GM21576 (cell line): ENCODE measurements around the gene VENTX.
A peak's percentile ranks its signal among the peaks of the same experiment; 100 is the strongest.
"Not testable (repeated sequence)": the region's sequence is repeated elsewhere in the genome, so short reads cannot be mapped to it uniquely, and the experiment has no call there.

Source experiments
- ATAC-seq: cut with Tn5 transposase; IDR thresholded peaks from one replicate; pipeline ENCODE4 v1.9.1; 2021; ENCODE audit warnings: mild to moderate bottlenecking, moderate library complexity; ENCODE audit not compliant: unreplicated experiment

Gene VENTX

DNA sequence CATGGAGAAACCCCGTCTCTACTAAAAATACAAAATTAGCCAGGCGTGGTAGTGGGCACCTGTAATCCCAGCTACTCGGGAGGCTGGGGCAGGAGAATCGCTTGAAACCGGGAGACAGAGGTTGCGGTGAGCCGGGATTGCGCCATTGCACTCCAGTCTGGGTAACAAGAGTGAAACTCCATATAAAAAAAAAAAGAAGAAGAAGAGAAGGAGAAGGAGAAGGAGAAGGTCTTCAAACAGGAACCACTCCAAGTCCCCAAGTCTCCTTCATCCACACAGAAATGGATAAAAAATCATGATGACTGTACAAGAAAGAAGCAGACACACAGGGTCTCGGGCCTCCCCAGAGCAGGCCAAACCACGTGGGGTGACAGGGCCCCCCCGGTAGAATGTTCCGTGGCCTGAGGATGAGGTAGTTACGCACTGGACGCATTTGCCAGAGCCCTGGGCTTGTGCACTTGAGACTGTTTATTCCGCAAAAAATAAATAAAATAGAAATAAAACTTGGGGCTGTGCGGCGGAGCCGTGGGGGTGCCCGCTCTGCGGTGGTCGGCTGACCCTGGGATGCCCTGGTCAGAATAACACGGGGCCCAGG lies 15.8 kb downstream of the VENTX start:
- no peak for ATAC-seq

DNA sequence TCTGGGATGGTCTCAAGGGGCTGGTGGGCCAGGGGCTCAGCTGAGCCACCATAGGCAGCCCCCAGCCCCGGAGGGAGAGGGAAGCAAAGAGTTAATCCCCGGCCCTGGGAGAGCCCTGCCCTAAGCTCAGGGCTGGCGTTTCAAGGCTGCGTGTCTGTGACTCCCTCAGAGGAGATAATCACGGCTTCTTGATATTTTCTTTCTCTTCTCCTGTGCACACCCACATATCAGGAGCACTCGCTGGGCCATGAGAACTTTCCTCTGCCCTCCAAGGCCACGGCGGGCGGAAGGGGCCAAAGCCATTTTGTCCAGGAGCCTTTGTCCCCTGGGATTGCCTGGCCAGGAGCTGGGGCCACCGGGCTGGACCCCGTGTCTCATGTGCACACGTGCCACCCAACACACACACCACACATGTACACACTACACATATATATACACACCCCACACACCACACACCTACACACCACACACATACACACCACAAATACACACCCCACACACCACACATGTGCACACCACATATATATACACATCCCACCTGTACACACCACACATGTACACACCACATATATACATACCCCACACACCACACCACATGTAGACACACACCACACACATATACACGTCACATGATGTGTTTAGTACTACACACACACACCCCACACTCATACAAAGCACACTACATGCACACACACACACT lies 16.9 kb downstream of the VENTX start:
- ATAC-seq = no peak

DNA sequence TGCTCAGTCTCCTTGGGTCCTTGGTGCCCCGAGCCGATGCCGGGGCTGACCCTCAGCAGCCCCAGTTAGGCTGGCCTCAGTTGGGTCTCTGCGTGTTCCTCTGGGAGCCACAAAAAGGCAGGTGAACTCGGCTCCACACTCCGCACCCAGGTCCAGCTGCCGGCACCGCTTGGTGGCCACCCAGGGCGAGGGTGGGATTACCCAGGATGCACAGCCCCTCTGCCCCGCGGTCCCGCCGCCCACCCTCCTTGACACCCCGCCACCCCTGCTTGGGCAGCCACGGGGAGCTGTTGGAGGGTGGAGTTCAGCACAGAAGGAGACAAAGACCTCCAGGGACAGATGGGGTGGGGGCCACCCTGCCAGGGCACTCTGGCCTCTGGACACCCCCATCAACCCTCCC lies 17.7 kb downstream of the VENTX start:
- ATAC-seq = no peak

DNA sequence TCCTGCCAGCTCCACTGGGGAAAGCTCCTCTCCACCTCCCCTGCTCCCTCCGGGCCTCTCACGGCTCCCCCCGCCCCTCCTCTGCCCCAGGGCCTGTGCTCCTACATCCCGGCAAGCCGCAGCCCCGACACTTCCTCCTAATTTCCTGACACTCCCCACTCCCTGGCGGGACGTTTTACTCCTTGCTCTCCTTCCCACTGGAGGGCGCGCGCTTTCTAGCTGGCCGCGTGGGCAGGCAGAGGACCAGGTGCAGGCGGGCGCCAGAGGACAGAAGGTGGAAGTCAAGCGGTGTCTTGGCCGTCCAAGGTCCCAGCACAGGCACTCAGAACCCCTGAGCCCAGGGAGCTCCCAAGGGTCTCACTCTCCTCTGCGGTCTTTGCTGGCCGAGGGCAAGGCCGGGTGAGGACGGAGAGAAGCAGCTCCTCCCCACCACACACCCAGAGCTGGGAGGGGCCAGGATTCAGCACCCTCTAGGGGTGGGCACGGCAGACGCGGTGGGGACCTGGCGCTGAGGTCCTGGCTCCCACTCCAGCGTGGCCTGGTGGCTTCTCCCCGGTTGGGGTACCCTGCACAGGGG lies 19.9 kb downstream of the VENTX start:
- ATAC-seq = no peak

DNA sequence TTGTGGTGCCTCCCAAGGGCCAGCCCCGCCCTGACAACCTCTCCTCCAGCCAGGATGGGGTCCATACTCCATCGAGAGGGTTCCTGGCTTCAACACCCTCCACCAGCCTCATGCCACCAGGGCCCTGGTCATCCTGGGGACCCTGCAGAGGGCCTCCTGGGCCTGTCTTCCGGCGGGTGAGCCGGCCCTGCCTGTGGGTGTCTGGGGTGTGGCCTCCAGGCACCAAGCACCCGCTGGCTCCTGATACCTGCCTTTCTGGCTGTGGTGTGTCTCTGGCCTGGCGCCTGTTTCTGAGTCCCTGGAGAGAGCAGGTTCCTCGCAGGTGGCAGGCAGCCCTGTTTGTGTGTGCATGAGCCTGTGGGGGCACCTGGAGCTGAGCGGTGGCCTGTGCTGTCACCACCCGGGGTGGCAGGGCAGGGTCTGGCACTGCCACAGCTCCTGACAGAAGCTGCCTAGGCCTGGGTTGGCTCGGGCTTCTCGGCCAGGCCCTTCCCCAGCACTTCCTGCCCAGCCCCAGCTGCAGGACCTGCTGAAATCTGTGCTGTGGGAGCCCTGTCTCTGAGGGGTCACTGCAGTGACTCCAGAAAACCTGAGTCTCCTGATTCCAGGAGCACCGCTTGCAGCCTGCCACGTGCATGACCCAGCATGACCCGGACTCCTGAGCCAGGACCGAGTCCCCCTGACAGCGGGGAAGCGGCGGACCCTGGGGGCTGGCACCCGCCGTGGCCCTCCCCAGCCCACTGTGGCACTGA lies 20.6 kb downstream of the VENTX start:
- ATAC-seq = no peak

DNA sequence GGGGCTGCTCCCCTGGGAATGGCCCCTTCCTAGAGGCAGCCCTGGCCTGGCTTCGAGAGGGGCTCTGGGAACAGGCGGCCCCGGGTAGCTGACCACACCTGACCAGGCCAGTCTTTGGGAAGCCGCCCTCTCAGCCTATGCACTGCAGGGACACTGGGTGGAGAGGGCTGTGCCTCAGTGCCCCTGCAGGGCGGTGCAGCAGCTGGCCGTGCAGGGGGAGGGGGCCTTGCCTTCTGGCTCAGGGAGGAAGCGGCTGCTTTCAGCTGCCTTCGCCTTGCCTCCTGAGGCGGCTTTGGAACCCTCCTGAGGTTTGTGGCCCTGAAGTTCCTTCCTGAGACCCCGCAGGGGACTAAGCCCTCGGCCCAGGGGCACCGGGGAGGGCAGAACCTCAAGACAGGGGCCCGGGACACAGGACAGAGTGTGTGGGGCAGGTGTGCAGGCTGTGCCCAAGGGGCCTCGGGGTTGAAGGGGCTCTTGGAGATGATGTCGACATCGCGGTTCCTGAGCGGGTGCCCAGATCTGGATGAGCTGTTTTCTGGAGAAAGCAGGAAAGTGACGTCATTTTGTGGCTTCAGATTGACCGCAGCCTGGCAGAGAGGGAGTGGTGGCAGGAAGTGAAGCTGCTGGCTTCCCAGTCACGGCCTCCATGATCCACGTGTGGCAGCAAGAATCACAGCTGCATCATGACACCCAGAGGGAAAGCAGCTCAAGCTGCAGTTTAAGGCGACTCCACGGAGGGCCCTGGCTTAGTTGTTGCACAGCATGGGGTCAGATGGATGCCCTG lies 21.4 kb downstream of the VENTX start:
- no peak for ATAC-seq

DNA sequence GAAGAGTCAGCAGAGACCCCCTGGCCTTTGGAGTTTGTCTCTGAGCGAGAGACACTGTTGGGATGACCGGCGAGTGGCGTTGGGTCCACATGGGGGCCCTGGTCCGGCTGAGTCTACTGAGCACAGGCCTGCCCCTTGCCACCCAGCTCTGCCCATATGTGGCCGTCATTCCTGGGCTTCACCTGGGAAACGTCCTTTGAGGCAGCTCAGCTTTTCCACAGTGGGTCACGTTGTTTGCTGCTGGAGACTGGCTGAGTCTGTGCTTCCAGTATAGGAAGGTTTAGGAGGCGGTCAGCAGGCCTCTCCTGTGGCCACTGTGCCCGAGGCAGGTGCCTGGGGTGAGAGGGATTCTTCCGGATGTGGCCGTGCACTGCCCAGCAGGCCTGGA lies 21.9 kb downstream of the VENTX start:
- no peak for ATAC-seq

DNA sequence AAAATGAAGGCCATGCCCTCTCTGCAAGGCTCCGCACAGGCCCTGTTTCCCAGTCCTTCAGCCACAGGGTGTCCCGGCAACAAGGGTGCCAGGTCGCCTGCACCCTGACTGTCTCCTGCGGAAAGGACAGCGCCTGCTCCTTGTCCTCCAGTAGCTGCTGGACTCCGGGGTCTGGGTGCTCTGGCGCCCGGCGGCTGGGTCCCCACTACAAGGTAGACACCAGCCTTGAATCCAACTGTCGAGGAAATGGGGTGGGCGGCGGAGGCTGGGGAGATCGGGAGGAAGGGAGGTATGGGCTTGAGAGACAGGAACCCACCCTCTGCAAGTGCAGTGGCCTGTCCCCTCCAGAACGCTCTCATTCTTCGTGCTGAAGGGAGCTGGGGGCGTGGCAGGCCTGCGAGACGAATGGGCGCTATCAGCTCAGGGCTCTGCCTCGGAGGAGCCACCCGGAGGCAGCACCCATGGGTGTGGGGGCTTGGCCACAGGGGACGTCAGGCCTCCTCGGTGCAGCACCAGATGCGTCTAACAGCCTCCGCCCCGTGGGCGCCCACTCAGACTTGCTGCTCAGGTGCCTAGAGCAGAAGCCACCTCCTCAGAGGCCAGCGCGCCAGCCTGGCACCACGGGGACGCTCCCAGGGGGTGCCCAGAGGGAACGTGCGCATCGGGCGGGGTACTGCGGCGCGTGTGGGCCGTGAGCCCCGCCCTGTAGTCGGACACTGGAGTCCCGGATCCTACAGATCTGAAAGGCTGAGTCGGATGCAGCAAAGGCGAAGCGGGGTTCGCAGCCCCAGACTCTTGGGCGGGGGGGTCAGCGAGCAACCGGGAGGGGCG lies 23.5 kb downstream of the VENTX start:
- peak; percentile 38 for ATAC-seq

DNA sequence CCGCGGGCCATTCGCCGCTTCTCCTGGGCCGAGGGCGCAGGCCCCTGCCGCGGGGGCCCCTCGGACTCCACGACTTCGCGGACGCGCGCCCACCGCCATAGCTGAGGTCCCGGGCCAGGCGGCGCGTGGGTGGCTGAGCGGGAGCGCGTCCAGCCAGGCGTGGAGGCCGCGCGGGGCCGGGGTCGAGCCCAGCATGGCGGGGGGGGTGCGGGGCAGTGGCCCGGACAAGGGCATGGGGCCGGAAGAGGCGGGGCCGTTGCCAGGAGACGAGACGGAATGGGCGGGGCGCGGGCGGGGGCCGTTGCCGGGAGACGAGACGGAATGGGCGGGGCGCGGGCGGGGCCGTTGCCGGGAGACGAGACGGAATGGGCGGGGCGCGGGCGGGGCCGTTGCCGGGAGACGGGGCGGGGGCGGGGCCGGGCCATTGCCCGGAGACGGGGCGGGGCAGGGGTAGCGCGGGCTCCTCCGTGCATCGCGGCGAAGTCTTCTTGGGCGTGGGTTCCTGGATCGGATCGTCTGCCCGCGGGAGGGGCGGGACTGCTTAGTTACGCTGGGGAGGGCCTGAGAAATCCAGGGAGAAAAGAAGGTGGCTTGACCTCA lies 24.2 kb downstream of the VENTX start:
- peak; percentile 33 for ATAC-seq

DNA sequence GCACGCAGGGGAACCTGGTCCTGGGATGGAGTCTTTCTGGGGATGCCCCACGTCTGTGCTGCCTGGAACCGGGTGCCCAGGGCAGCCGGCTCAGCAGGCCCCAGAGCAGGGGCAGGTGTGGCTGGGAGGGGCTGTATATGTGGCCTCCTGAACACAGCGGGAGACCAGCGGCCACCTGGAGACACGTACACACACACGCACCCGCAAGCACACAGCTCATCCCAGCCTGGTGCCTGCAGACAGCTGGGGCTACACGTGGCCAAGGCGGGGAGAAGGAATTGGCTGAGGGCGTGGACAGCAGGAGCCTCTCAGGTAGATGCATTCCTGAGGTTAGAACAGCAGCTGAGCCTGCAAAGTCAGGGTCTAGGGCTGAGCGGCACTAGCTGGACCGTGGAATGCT lies 25.0 kb downstream of the VENTX start:
- no peak for ATAC-seq

DNA sequence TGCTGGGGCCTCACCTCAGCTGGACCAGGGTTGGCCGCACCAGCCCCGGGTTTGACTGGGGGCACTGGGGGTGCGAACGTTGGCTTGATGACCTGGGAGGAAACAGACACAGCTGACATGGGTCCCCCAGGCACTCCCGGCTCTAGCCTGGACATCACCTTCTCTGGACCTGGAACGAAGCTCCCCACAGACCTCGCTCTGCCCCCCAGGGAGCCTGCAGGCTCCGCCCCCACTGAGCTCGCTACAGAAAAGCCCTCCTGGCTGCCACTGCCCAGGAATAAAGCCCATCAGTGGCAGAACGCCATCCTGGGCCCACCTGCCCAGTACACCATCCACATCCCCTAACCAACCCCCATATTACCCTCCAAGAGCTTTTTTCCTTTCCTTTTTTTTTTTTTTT lies 26.0 kb downstream of the VENTX start:
- ATAC-seq = no peak

DNA sequence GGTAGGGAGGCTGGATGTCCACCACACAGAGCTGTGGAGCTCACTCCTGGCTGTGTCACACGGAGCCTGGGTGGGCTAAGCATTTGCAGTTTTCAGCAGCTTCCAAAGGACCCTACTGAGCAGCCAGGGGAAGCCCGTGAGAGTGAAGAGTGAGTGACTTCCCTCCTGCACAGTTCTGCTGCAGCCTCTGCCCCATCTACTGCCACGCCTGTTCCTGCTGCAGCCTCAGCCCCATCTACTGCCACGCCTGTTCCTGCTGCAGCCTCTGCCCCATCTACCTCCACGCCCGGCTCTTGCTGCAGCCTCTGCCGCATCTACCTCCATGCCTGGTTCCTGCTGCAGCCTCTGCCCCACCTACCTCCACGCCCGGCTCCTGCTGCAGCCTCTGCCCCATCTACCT lies 26.8 kb downstream of the VENTX start:
- no peak for ATAC-seq

DNA sequence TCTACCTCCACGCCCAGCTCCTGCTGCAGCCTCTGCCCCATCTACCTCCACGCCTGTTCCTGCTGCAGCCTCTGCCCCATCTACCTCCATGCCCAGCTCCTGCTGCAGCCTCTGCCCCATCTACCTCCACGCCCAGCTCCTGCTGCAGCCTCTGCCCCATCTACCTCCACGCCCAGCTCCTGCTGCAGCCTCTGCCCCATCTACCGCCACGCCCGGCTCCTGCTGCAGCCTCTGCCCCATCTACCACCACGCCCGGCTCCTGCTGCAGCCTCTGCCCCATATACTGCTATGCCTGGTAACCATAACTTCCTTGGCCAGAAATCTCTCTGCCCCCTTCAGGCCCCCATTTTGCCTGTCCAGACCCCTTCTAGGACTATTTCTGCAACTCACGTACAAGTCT lies 27.4 kb downstream of the VENTX start:
- ATAC-seq = not testable (repeated sequence)

DNA sequence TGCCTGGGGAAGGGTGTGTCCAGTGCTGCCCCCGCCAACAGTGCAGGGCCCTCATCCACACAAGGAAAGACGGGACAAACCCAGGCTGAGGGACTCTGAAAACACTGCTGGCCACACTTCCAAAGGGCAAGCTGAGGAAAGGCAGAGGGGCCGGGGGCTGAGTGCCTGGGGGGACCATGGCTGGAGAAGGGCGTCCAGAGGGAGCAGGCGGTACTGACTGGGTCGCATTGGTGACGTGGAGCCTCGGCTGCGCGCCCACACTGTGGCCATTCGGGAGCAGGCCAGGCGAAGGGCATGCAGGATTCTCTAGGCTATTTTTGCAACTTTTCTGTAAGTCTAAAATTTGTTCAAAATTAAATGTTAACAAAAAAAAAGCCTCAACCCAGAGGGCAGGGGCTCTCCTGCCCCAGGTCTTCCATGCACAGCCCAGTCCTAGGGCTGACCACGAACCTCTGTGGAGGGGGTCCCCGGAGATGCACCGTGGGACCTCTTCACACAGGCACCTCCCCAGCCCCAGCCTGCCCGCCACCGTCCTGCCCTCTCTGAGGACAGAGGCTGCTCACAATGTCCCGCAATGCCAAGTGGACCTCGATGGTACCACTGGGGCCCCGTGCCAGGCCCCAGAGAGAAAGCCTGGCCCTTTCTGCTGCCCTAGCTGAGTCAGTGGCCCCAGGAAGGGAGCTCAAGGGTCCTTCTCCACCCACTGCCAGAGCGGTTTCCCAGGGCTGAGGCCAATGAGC lies 28.6 kb downstream of the VENTX start:
- no peak for ATAC-seq

DNA sequence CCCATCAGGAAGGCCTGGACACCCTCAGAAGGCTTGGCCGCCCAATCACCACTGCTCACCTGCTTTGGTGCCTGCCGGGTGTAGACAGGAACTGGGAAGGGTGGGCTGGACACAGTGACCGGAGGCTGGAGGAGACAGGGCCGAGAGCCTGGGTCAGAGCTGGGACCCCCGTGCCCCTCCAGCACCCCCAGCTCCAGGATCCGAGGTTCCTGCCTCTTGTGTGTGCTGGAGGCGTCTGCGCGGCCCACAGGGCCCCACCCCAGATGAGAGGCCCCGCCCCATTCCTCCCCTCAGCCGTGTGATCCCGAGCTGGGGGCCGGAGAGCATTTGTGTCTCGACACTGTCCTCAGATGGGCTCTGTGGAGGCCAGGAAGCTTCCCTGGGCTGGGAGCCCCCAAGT lies 29.6 kb downstream of the VENTX start:
- no peak for ATAC-seq

DNA sequence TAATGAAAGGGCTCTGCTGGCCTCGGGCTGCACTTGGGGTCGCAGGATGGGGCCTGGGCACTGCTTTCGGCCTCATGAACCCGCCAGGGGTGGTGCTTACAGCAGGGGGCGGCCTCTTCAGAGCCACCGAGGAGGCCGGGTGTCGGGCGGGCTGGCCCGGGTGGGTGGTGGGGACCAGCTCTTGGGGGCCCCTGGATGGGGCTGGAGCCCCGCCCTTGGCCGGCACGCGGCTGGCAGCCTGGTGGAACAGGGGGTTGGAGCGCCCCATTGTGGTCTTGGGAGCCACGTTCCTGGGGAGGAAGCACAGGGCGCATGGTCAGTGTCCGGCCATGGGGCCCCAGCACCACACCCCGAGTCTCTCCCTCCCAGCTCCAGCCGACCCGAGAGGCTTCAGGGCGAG lies 30.2 kb downstream of the VENTX start:
- ATAC-seq = no peak

DNA sequence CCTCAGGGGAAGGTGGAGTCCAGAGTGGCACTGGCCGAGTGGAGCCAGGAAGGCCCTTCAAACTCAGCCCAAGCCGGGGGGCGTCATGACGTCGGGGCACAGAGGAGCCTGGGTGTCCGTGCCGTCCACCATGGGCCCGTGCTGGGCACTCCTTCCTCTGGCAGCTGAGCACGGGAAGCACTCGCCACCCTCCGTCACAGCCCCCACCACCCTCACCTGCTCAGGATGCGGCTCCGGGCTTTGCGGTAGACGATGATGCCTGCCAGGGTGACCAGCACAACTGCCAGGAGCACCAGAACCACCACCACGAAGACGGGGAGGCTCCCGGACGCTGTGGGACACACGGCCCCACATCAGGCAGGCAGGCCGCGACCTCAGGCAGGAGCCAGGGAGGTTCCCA lies 30.9 kb downstream of the VENTX start:
- no peak for ATAC-seq

DNA sequence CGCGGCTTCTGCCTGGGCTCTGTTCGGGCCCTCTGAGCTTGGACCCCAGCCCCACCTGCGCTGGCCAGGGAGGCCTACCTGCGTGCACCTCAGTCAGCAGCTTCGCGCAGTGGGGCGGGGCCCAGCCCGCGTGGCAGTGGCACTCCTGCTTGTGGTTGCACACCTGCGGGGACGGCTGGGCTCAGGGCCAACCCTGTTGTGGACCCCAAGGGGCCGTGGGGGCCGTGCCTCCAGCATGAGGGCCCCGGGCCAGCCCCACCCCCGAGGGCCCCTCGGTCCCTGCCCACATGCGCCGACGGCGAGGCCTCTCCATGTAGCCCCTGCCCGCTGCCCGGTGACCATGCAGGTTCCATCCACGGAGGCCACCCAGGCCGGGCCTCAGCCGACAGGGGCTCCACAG lies 31.7 kb downstream of the VENTX start:
- ATAC-seq = no peak

DNA sequence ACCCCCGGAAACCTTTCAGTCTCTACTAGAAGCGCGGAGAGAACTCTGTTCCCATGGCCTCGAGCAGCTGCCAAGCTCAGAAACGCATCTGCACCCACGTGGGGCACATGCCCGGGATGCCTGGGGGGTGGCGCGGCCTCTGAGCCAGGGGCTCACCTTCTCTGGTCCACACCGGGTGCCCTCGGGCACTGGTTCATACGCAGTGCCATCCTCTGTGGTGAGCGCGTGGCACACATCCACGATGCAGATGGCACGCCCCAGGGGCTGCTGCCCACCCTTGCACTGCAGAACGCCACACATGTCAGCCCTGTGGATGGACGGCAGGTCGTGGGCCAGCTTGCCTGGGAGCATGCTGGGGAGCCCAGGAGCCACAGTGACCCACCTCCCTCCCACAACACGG lies 32.5 kb downstream of the VENTX start:
- ATAC-seq = no peak
